HepG2 (cell line): ENCODE measurements around the gene OR52W1. TPM values are rescaled to one million over a fixed set of nuclear protein-coding genes. Genes with fewer than 3 reads are reported as not detected.
A peak's percentile ranks its signal among the peaks of the same experiment; 100 is the strongest.

Source experiments
- ARNT ChIP-seq: fragments of 450-650 bp; IDR thresholded peaks from 2 replicates; pipeline ENCODE4 v1.6.1; 2017
- BCL6 ChIP-seq: IDR thresholded peaks from 2 replicates; pipeline ENCODE4 v1.6.1; 2016; ENCODE audit warnings: missing genetic modification reagents, missing compliant biosample characterization
- BRD4 ChIP-seq: sonication (generic); formaldehyde crosslinking; IDR thresholded peaks from 2 replicates; pipeline ENCODE4 v1.4.0; 2020; ENCODE audit warnings: missing genetic modification reagents
- CC2D1A ChIP-seq: sonication (generic); formaldehyde crosslinking; IDR thresholded peaks from 2 replicates; pipeline ENCODE4 v1.8.1; 2023; ENCODE audit warnings: mild to moderate bottlenecking, missing genetic modification reagents
- CREB3 ChIP-seq: sonication (generic); formaldehyde crosslinking; IDR thresholded peaks from 2 replicates; pipeline ENCODE4 v1.5.0; 2020; ENCODE audit warnings: missing genetic modification reagents
- ELK4 ChIP-seq: sonication (generic); formaldehyde crosslinking; IDR thresholded peaks from 2 replicates; pipeline ENCODE4 v1.9.0; 2021; ENCODE audit warnings: missing genetic modification reagents, borderline replicate concordance
- FUBP1 ChIP-seq: sonication (generic); formaldehyde crosslinking; IDR thresholded peaks from 2 replicates; pipeline ENCODE4 v1.5.1; 2020; ENCODE audit warnings: missing genetic modification reagents, mild to moderate bottlenecking, borderline replicate concordance
- HMGA1 ChIP-seq: sonication (generic); formaldehyde crosslinking; conservative IDR thresholded peaks from 2 replicates; pipeline ENCODE4 v1.4.0; 2020; ENCODE audit warnings: missing genetic modification reagents
- KDM2A ChIP-seq: sonication (generic); formaldehyde crosslinking; IDR thresholded peaks from 2 replicates; pipeline ENCODE4 v1.4.0; 2020; ENCODE audit warnings: low read depth, missing genetic modification reagents, borderline replicate concordance
- KLF15 ChIP-seq: sonication (generic); formaldehyde crosslinking; IDR thresholded peaks from 2 replicates; pipeline ENCODE4 v1.8.1; 2023; ENCODE audit warnings: borderline replicate concordance, mild to moderate bottlenecking, inconsistent platforms, missing genetic modification reagents, mixed read lengths
- NFATC3 ChIP-seq: sonication (generic); formaldehyde crosslinking; IDR thresholded peaks from 2 replicates; pipeline ENCODE4 v1.5.1; 2020; ENCODE audit warnings: mild to moderate bottlenecking, missing genetic modification reagents
- SALL1 ChIP-seq: sonication (generic); formaldehyde crosslinking; IDR thresholded peaks from 2 replicates; pipeline ENCODE4 v1.8.0; 2022; ENCODE audit warnings: mild to moderate bottlenecking, missing genetic modification reagents
- ZBTB42 ChIP-seq: sonication (generic); formaldehyde crosslinking; IDR thresholded peaks from 2 replicates; pipeline ENCODE4 v1.5.0; 2020; ENCODE audit warnings: mild to moderate bottlenecking, missing genetic modification reagents
- ZBTB44 ChIP-seq: sonication (generic); formaldehyde crosslinking; IDR thresholded peaks from 2 replicates; pipeline ENCODE4 v1.4.0; 2020; ENCODE audit warnings: missing genetic modification reagents
- ZFP82 ChIP-seq: sonication (generic); formaldehyde crosslinking; IDR thresholded peaks from 2 replicates; pipeline ENCODE4 v1.5.1; 2020; ENCODE audit warnings: mild to moderate bottlenecking, missing genetic modification reagents, borderline replicate concordance
- ZNF276 ChIP-seq: sonication (generic); formaldehyde crosslinking; IDR thresholded peaks from 2 replicates; pipeline ENCODE4 v1.4.0; 2020; ENCODE audit warnings: mild to moderate bottlenecking, low read depth, missing genetic modification reagents
- ZNF577 ChIP-seq: sonication (generic); formaldehyde crosslinking; IDR thresholded peaks from 2 replicates; pipeline ENCODE4 v1.4.0; 2020; ENCODE audit warnings: mild to moderate bottlenecking, low read depth, missing genetic modification reagents, borderline replicate concordance
- ZNF616 ChIP-seq: sonication (generic); formaldehyde crosslinking; IDR thresholded peaks from 2 replicates; pipeline ENCODE4 v1.5.0; 2020; ENCODE audit warnings: low read depth, mild to moderate bottlenecking, missing genetic modification reagents
- ZNF710 ChIP-seq: sonication (generic); formaldehyde crosslinking; IDR thresholded peaks from 2 replicates; pipeline ENCODE4 v1.5.0; 2020; ENCODE audit warnings: mild to moderate bottlenecking, missing genetic modification reagents, borderline replicate concordance
- ZNF746 ChIP-seq: sonication (generic); formaldehyde crosslinking; IDR thresholded peaks from 2 replicates; pipeline ENCODE4 v1.8.0; 2022; ENCODE audit warnings: mild to moderate bottlenecking, missing genetic modification reagents
- polyA plus RNA-seq, 8 experiments: library from polyadenylated mRNA; depleted of rRNA in 3 of 8; stranded (reverse) in 7 of 8; unstranded in 1 of 8; fragments of >200 nt; fragmentation: Illumina TruSeq in 4 of 8; extraction: Trizol in 4 of 8; gene quantifications; 2 replicates each; pipeline versions ENCODE4 v1.2.1 to v1.2.3, GENCODE V29; 2011 to 2016; ENCODE audit warnings: low read depth in 4 of 8, missing spikeins in 1 of 8, mixed read lengths in 1 of 8; ENCODE audit not compliant: insufficient read depth in 1 of 8
- total RNA-seq, 5 experiments: library from RNA; depleted of rRNA; stranded (reverse); fragments of >200 nt; fragmentation: Illumina TruSeq; extraction: Trizol; gene quantifications; 2 replicates each; pipeline ENCODE4 v1.2.3, GENCODE V29; 2016; ENCODE audit warnings: low read depth in 1 of 5

Gene OR52W1
- total and polyA plus RNA-seq, 2 of the 13 experiments (the other 11 are each of a cell fraction or from before 2014, with no cell fraction given) = not detected

GRCh38 chr11:6234387-6235107 lies 35.5 kb downstream of the OR52W1 start, which contains the start of gene FHIP1B (continued):
- peak; percentile 75; the same call in 1 of the 2 replicates for TF ChIP-seq ZNF276 (CRISPR knock-in tag)
- TF ChIP-seq ZNF710 (CRISPR knock-in tag) = 0 out of 2 replicates have a peak, but pooled peaks have one; percentile 28
- TF ChIP-seq ZNF746 (CRISPR knock-in tag) = no peak
- no peak for TF ChIP-seq HMGA1 (CRISPR knock-in tag)
- TF ChIP-seq NFATC3 (CRISPR knock-in tag) = no peak
- TF ChIP-seq ZNF616 (CRISPR knock-in tag) = no peak
- TF ChIP-seq KLF15 = no peak
- no peak for TF ChIP-seq ZBTB42 (CRISPR knock-in tag)
- no peak for TF ChIP-seq ZNF577 (CRISPR knock-in tag)
- no peak for TF ChIP-seq ZBTB44 (CRISPR knock-in tag)
- TF ChIP-seq FUBP1 (CRISPR knock-in tag) = no peak
- TF ChIP-seq CC2D1A = 0 out of 2 replicates have a peak, but pooled peaks have one; percentile 30
- no peak for TF ChIP-seq ELK4 (CRISPR knock-in tag)
- TF ChIP-seq ARNT = no peak
- TF ChIP-seq CREB3 = no peak
- peak; percentile 84 for TF ChIP-seq SALL1 (CRISPR knock-in tag)
- no peak for TF ChIP-seq KDM2A (CRISPR knock-in tag)
- TF ChIP-seq BCL6 (CRISPR knock-in tag) = no peak
- 0 out of 2 replicates have a peak, but pooled peaks have one; percentile 53 for TF ChIP-seq BRD4
- TF ChIP-seq ZFP82 (CRISPR knock-in tag) = no peak
